Prostate gland (tissue), 2 donors: ENCODE data around the gene FH.

Source experiments
- POLR2AphosphoS5 ChIP-seq: sonication (generic); formaldehyde crosslinking; IDR thresholded peaks from one replicate; pipeline ENCODE4 v1.6.1; 2017; ENCODE audit warnings: antibody characterized with exemption
- TF ChIP-seq, protein P1 (sequence below), 4 experiments: fragments of 200-600 bp in 2 of 4; fragments of 450-650 bp in 2 of 4; sonication (generic) in 2 of 4; IDR thresholded peaks; 1 replicate in 3 of 4; 2 replicates in 1 of 4; pipeline ENCODE4 v1.5.1; 2016 to 2019; ENCODE audit warnings: antibody characterized with exemption in 4 of 4, mild to moderate bottlenecking in 2 of 4, moderate library complexity in 2 of 4

DNA sequence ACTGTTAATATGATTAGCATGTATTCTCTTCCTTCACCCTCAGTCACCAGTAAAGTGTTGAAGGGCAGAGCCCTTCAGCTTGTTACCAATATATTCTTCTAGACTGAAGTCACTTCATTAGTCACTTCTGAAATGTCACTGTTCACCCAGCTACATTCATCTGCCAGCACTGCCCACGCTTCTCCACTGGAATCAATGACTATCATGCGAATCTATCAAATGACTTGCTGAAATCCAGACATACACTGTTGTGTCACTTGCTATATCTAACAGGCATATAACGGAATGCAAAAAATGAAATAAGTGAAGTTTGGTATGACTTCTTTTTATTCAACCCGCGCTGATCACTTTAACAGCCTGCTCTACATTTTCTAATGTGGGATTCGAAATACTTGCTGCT lies 16.1 kb downstream of the FH start:
- TF ChIP-seq, protein P1, sequence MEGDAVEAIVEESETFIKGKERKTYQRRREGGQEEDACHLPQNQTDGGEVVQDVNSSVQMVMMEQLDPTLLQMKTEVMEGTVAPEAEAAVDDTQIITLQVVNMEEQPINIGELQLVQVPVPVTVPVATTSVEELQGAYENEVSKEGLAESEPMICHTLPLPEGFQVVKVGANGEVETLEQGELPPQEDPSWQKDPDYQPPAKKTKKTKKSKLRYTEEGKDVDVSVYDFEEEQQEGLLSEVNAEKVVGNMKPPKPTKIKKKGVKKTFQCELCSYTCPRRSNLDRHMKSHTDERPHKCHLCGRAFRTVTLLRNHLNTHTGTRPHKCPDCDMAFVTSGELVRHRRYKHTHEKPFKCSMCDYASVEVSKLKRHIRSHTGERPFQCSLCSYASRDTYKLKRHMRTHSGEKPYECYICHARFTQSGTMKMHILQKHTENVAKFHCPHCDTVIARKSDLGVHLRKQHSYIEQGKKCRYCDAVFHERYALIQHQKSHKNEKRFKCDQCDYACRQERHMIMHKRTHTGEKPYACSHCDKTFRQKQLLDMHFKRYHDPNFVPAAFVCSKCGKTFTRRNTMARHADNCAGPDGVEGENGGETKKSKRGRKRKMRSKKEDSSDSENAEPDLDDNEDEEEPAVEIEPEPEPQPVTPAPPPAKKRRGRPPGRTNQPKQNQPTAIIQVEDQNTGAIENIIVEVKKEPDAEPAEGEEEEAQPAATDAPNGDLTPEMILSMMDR (IDR thresholded peaks at IDR 0.05): no peak
- TF ChIP-seq POLR2AphosphoS5: no peak
